SKM-1 (cell line): ENCODE data around the gene DCAF10.
A peak's percentile ranks its signal among the peaks of the same experiment; 100 is the strongest.
"Not testable (repeated sequence)": the region's sequence is repeated elsewhere in the genome, so short reads cannot be mapped to it uniquely, and the experiment has no call there.

Experiments
- DNase-seq: peaks from one replicate; lab custom pipeline; 2025; ENCODE audit not compliant: unreplicated experiment; lab: John Stamatoyannopoulos, UW

DCAF10 gene

GRCh38 chr9:37906312-37907239 is 106.0 kb downstream of the DCAF10 start:
- DNase-seq: no peak

- no peak for DNase-seq
These were observed 107.7 kb downstream of the DCAF10 start for GRCh38 chr9:37908283-37908682.

GRCh38 chr9:37908698-37909186 is 108.1 kb downstream of the DCAF10 start:
- DNase-seq: peak; percentile 89

- no peak for DNase-seq
These were observed 108.7 kb downstream of the DCAF10 start for GRCh38 chr9:37909326-37909725.

GRCh38 chr9:37909836-37910235 is 109.2 kb downstream of the DCAF10 start:
- DNase-seq: not testable (repeated sequence)

GRCh38 chr9:37910271-37910670 is 109.7 kb downstream of the DCAF10 start:
- DNase-seq: no peak

- DNase-seq: peak; percentile 47
These were observed 110.7 kb downstream of the DCAF10 start for GRCh38 chr9:37911271-37911681.

- DNase-seq: peak; percentile 93
These were observed 113.0 kb downstream of the DCAF10 start for GRCh38 chr9:37913480-37914153.

- no peak for DNase-seq
These were observed 113.6 kb downstream of the DCAF10 start for GRCh38 chr9:37914154-37914551.

- no peak for DNase-seq
These were observed 114.2 kb downstream of the DCAF10 start for GRCh38 chr9:37914701-37915358.

GRCh38 chr9:37915911-37916470 is 115.4 kb downstream of the DCAF10 start:
- DNase-seq: no peak

- no peak for DNase-seq
These were observed 116.1 kb downstream of the DCAF10 start for GRCh38 chr9:37916471-37917312.
